ENCODE measurements around the gene NOL3.

- TF ChIP-seq POLR3G (IDR thresholded peaks at IDR 0.05; ENCODE audit: extremely low read depth, insufficient read length, insufficient replicate concordance) (no peak), ZNF511 (CRISPR knock-in tag; IDR thresholded peaks at IDR 0.05) (no peak), JUNB (CRISPR knock-in tag; conservative IDR thresholded peaks at IDR 0.05) (no peak)
Observed at GRCh38 chr16:67194260-67194659, 23.9 kb downstream of the NOL3 start.
